Vagina (tissue), 2 donors: ENCODE measurements around the gene ATP6V0D1. TPM values are rescaled to one million over a fixed set of nuclear protein-coding genes. Genes with fewer than 3 reads are reported as not detected.
"Not testable (repeated sequence)": the region's sequence is repeated elsewhere in the genome, so short reads cannot be mapped to it uniquely, and the experiment has no call there.

Source experiments
- DNase-seq, 2 donors: peaks; one replicate each; pipeline ENCODE4 v3.0.0-alpha.2; 2017; ENCODE audit errors: extremely low spot score in 2 of 2
- H3K27ac ChIP-seq: fragments of 200-600 bp; sonication (generic); one replicate; pipeline ENCODE4 v1.5.1; 2019
- H3K27me3 ChIP-seq: fragments of 200-600 bp; sonication (generic); one replicate; pipeline ENCODE4 v1.5.1; 2019
- H3K36me3 ChIP-seq, 2 donors: fragments of 200-600 bp; sonication (generic); one replicate each; pipeline ENCODE4 v1.5.1; 2017 to 2019
- H3K4me1 ChIP-seq: fragments of 200-600 bp; sonication (generic); one replicate; pipeline ENCODE4 v1.5.1; 2019
- H3K4me3 ChIP-seq, 2 donors: fragments of 200-600 bp; sonication (generic); 1 replicate in 1 of 2; 2 replicates in 1 of 2; pipeline ENCODE4 v1.5.1; 2016 to 2019
- H3K9me3 ChIP-seq: fragments of 200-600 bp; sonication (generic); one replicate; pipeline ENCODE4 v1.5.1; 2019
- POLR2A ChIP-seq, 2 donors: fragments of 450-650 bp; IDR thresholded peaks; one replicate each; pipeline ENCODE4 v1.6.1; 2017; ENCODE audit warnings: antibody characterized with exemption in 2 of 2, mild to moderate bottlenecking in 2 of 2, moderate library complexity in 2 of 2
- POLR2AphosphoS5 ChIP-seq, 2 donors: sonication (generic); formaldehyde crosslinking; IDR thresholded peaks; one replicate each; pipeline ENCODE4 v1.9.0; 2017; ENCODE audit warnings: antibody characterized with exemption in 2 of 2, mild to moderate bottlenecking in 2 of 2, low read depth in 1 of 2; ENCODE audit not compliant: insufficient read depth in 1 of 2
- intact Hi-C: fragments of 100-400 bp; cut with DNase I; formaldehyde crosslinking; loops from one replicate; pipeline ENCODE4 v1.15.1; 2023
- total RNA-seq: library from RNA; depleted of rRNA; stranded (reverse); fragments of >200 nt; gene quantifications from one replicate; pipeline ENCODE4 v1.2.3, GENCODE V29; 2016
- TF ChIP-seq, protein P1 (sequence below), 3 experiments: fragments of 450-650 bp in 2 of 3; fragments of 200-600 bp in 1 of 3; sonication (generic) in 1 of 3; IDR thresholded peaks; one replicate each; pipeline ENCODE4 v1.5.1; 2017 to 2019; ENCODE audit warnings: antibody characterized with exemption in 3 of 3, mild to moderate bottlenecking in 2 of 3, moderate library complexity in 2 of 3

The ATP6V0D1 gene
- total RNA-seq, 1 donor from 2014 or later, result 110 TPM

DNA sequence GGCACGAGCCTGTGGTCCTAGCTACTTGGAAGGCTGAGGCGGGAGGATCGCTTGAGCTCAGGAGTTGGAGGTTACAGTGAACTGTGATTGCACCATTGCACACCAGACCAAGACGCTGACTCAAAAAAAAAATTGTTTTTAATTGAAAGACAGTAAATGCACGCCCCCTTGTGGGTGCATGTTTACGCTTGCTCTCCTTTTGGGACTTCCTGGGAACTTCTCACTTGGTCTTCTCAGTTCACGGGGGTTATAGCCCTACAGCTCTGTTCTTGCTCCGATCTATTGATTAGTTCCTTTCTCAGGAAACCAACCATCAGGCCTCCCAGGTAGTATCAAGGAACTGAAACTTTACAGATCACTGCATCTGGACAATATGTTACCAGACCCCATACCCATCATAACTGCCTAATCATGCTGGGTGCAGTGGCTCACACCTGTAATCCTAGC is 33.4 kb upstream of the ATP6V0D1 start:
- intact Hi-C loops, result no loop called here
- Histone ChIP-seq H3K27me3 (no peaks in the 10 kb centered on the region), H3K4me1 (peaks cover 8% of the 10 kb centered on the region), H3K27ac (no peak overlapping the region), H3K9me3 (no peaks in the 10 kb centered on the region), H3K4me3 (no peak overlapping the region), H3K36me3 (no peaks in the 10 kb centered on the region)
- DNase-seq, result no peak
- TF ChIP-seq, protein P1, sequence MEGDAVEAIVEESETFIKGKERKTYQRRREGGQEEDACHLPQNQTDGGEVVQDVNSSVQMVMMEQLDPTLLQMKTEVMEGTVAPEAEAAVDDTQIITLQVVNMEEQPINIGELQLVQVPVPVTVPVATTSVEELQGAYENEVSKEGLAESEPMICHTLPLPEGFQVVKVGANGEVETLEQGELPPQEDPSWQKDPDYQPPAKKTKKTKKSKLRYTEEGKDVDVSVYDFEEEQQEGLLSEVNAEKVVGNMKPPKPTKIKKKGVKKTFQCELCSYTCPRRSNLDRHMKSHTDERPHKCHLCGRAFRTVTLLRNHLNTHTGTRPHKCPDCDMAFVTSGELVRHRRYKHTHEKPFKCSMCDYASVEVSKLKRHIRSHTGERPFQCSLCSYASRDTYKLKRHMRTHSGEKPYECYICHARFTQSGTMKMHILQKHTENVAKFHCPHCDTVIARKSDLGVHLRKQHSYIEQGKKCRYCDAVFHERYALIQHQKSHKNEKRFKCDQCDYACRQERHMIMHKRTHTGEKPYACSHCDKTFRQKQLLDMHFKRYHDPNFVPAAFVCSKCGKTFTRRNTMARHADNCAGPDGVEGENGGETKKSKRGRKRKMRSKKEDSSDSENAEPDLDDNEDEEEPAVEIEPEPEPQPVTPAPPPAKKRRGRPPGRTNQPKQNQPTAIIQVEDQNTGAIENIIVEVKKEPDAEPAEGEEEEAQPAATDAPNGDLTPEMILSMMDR (IDR thresholded peaks at IDR 0.05), result peak; percentile 48 to 64 (median 60)
- no peak for TF ChIP-seq POLR2AphosphoS5 (IDR thresholded peaks at IDR 0.05; ENCODE audit: insufficient read depth in 1 of 2, low read depth in 1 of 2)

DNA sequence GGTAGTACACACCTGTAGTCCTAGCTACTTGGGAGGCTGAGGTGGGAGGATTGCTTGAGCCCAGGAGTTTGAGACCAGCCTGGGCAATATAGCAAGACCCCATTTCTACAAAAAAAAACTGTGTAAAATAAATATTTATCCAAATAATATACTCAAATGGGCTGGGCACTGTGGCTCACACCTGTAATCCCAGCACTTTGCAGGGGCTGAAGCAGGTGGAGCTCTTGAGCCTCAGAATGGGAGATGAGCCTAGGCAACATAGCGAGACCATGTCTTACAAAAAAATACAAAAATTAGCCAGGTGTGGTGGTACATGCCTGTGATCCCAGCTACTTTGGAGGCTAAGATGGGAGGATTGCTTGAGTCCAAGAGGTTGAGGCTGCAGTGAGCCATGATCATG is 32.9 kb upstream of the ATP6V0D1 start:
- H3K4me1 ChIP-seq, DNase-seq, H3K9me3 ChIP-seq, H3K27ac ChIP-seq, intact Hi-C loops, H3K36me3 ChIP-seq, H3K4me3 ChIP-seq, H3K27me3 ChIP-seq: not testable (repeated sequence)

DNA sequence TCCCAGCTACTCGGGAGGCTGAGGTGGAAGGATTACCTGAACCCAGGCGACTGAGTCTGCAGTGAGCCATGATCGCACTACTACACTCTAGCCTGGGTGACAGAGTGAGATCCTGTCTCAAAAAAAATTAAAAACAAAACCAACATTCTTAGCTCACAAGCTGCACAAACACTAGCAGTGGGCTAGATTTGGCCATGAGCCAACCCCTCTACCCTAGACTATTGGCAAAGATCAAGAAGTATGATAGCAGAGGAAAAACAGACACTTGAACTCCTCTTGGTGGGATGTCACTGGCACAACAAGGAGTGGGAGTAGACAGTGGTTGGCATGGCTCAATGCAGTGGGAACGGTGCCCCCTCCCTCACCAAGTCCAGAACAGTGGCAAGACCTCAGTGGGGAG is 28.1 kb upstream of the ATP6V0D1 start:
- no peak overlapping the region for H3K4me3 ChIP-seq
- no peak for TF ChIP-seq POLR2A (IDR thresholded peaks at IDR 0.05)
- no peak for TF ChIP-seq POLR2AphosphoS5 (IDR thresholded peaks at IDR 0.05; ENCODE audit: insufficient read depth in 1 of 2, low read depth in 1 of 2)
- TF ChIP-seq, protein P1 (IDR thresholded peaks at IDR 0.05), result no peak
- H3K27me3 ChIP-seq, result no peaks in the 10 kb centered on the region
- no peaks in the 10 kb centered on the region for H3K9me3 ChIP-seq
- H3K27ac ChIP-seq, result no peak overlapping the region
- DNase-seq, result no peak
- intact Hi-C loops, result no loop called here
- H3K4me1 ChIP-seq, result peaks cover 13% of the 10 kb centered on the region
- H3K36me3 ChIP-seq, result no peaks in the 10 kb centered on the region

DNA sequence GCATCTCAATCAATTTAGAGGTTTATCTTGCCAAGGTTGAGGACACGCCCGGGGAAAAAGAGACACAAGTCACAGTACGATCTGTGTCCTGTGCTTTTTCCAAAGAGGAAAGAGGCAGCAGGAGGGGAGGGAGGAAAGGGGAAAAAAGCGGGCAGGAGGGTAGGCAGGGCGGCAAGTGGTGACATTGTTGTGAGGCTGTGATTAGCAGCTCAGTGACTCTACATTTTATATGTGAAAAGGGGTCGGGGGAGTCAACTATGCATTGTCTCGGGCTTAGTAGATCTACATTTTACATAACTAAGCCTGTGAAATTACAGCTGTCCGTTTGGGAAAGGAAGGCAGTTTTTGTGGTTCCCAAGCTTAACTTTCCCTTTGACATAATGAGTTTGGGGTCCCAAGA is 25.5 kb upstream of the ATP6V0D1 start:
- no peak for DNase-seq
- intact Hi-C loops, result no loop called here
- H3K27me3 ChIP-seq, result no peaks in the 10 kb centered on the region
- no peak overlapping the region for H3K27ac ChIP-seq
- H3K9me3 ChIP-seq, result no peaks in the 10 kb centered on the region
- TF ChIP-seq POLR2A (IDR thresholded peaks at IDR 0.05) (no peak), POLR2AphosphoS5 (IDR thresholded peaks at IDR 0.05; ENCODE audit: insufficient read depth in 1 of 2, low read depth in 1 of 2) (no peak)
- TF ChIP-seq, protein P1 (IDR thresholded peaks at IDR 0.05), result no peak
- H3K4me3 ChIP-seq, result no peak overlapping the region
- H3K4me1 ChIP-seq, result peaks cover 17% of the 10 kb centered on the region
- H3K36me3 ChIP-seq, result no peaks in the 10 kb centered on the region

DNA sequence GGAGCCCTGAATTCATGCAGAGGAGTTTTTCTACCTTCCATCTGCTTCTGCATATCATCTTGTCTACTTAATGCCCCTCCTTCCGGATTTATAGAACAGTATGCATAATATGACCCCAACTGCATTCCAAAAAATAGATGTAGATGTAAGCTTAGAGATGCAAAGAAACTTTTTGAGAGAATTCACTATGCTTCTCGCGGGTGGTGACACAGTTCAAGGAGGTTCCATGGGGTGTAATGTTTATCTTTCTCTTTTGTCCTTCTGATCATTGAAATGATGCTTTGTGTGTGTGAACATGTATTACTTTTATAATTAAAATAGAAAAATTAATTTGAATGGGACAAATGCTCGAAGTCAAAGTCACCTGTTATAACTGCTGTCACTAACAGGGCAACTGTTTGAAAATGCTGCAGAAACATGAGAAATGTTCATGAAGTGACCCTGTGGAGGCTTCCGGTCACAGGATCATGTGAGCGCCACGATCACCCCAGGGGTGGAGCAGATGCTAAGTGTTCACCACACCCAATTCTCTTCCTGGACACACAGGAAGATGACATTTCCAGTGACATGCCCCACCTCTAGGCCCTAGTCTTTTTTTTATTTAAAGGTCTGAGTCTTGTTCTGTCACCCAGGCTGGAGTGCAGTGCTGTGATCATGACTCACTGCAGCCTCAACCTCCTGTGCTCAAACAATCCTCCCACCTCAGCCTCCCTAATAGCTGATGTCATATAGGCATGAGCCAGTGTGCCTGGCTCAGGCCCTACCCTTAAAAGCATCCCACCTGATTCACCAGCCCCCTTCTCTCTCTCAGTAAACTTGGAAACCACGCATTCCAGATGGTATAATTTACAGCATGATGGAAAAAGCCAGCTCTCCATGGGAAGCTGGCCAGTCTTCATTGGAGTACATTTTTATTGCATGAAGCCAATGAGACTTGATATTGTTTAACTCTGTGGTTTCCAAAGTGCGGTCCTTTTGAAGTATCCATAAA is 23.4 kb upstream of the ATP6V0D1 start:
- Histone ChIP-seq H3K27ac (peak overlapping the region; percentile 31), H3K9me3 (no peaks in the 10 kb centered on the region), H3K4me3 (no peak overlapping the region), H3K4me1 (peaks cover 17% of the 10 kb centered on the region), H3K36me3 (no peaks in the 10 kb centered on the region), H3K27me3 (no peaks in the 10 kb centered on the region)
- TF ChIP-seq, protein P1 (IDR thresholded peaks at IDR 0.05), result no peak
- TF ChIP-seq POLR2AphosphoS5 (IDR thresholded peaks at IDR 0.05; ENCODE audit: insufficient read depth in 1 of 2, low read depth in 1 of 2) (no peak), POLR2A (IDR thresholded peaks at IDR 0.05) (no peak)
- intact Hi-C loops, result loop anchor here (5.0 kb wide), 1 partner anchor 1648 kb away; no protein-coding TSS in a partner anchor
- no peak for DNase-seq
